NB4 (cell line): Measurements from ENCODE around the gene ASB8.

Experiments
- DNase-seq: peaks from one replicate; pipeline ENCODE4 v3.0.0; 2010; ENCODE audit warnings: low read depth
- H3K4me3 ChIP-seq: one replicate; pipeline ENCODE4 v1.5.1; 2011; ENCODE audit warnings: mild to moderate bottlenecking, low read depth, low read length, moderate library complexity
- CTCF ChIP-seq: IDR thresholded peaks from one replicate; pipeline ENCODE4 v1.5.1; 2012; ENCODE audit warnings: low read depth, low read length
- MAX ChIP-seq: IDR thresholded peaks from 2 replicates; pipeline ENCODE4 v1.6.1; 2011; ENCODE audit warnings: low read depth, low read length
- MYC ChIP-seq: IDR thresholded peaks from 2 replicates; pipeline ENCODE4 v1.6.1; 2011; ENCODE audit warnings: low read depth, low read length
- POLR2A ChIP-seq: IDR thresholded peaks from 2 replicates; pipeline ENCODE4 v1.6.1; 2011; ENCODE audit warnings: mild to moderate bottlenecking; ENCODE audit not compliant: insufficient read length; ENCODE audit errors: extremely low read depth

The ASB8 gene

GRCh38 chr12:48180424-48180823 lies 23.1 kb upstream of the ASB8 start:
- no peak overlapping the region for H3K4me3 ChIP-seq
- TF ChIP-seq CTCF, result no peak
- no peak for TF ChIP-seq POLR2A
- no peak for TF ChIP-seq MYC
- TF ChIP-seq MAX, result no peak
- DNase-seq, result no peak

DNA sequence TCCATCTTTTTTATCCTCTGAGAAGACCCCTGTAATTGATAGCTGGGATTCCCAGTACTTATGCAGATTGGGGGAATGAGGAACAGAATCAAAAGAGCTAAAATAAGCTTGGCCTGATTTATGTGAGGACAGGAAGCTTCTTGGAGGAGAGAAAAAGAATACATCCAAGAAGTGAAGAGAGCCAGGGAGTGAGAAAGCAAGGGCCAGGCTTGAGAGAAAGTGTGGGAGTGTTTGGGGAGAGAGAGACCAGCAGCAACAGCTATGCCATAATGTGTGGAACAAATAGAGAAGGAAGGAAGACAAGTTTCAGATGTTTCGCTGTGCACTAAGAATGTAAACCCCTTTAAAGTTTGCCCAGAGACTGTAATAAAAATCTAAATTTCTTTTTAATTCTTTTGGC lies 22.2 kb upstream of the ASB8 start:
- TF ChIP-seq MAX, result no peak
- no peak for TF ChIP-seq CTCF
- no peak for TF ChIP-seq POLR2A
- no peak for TF ChIP-seq MYC
- DNase-seq, result no peak

GRCh38 chr12:48177982-48178381 lies 20.7 kb upstream of the ASB8 start:
- no peak overlapping the region for H3K4me3 ChIP-seq
- TF ChIP-seq MAX (no peak), POLR2A (no peak), MYC (no peak), CTCF (no peak)
- no peak for DNase-seq

More for the DNA sequence above, 22.2 kb upstream of the ASB8 start:
- H3K4me3 ChIP-seq, result no peak overlapping the region

DNA sequence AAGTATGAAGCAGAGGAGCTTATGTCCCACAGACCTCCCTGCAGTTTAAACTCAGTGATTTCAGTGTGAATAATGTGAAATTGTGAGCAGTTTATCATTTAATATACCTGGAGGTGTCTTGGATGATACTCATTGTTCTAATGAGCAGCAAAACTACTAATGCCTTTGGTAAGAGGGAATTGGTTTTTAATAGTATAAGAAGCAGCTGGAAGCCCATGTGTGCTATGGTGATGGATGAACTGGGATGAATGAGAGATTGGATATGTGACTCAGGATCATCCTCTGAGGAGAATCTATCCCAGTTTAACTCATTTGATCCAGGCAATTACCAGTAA lies 19.1 kb upstream of the ASB8 start:
- H3K4me3 ChIP-seq, result no peak overlapping the region
- TF ChIP-seq MYC, result no peak
- no peak for TF ChIP-seq POLR2A
- TF ChIP-seq CTCF, result no peak
- no peak for TF ChIP-seq MAX
- DNase-seq, result no peak

- TF ChIP-seq MAX (no peak), MYC (no peak), POLR2A (no peak), CTCF (no peak)
- DNase-seq, result no peak
- no peak overlapping the region for H3K4me3 ChIP-seq
Measured at GRCh38 chr12:48175613-48176416, 18.5 kb upstream of the ASB8 start.

- no peak overlapping the region for H3K4me3 ChIP-seq
- DNase-seq, result no peak
- TF ChIP-seq MAX, result no peak
Measured at GRCh38 chr12:48169011-48169410, 11.7 kb upstream of the ASB8 start.
